Measurements from ENCODE around the gene TMCC3. TPM values are rescaled to one million over a fixed set of nuclear protein-coding genes. Genes with fewer than 3 reads are reported as not detected.

The TMCC3 gene
- total and polyA plus RNA-seq, 2 experiments from 2014 or later, result 1.4 to 3.6 TPM

- no peak overlapping the region for H3K27ac Mint-ChIP-seq
- no peak for TF ChIP-seq ZNF331 (CRISPR knock-in tag; IDR thresholded peaks at IDR 0.05; ENCODE audit: low read depth)
- no peak for TF ChIP-seq EZH2phosphoT487 (IDR thresholded peaks at IDR 0.05; ENCODE audit: unreplicated experiment)
- TF ChIP-seq, protein P1, sequence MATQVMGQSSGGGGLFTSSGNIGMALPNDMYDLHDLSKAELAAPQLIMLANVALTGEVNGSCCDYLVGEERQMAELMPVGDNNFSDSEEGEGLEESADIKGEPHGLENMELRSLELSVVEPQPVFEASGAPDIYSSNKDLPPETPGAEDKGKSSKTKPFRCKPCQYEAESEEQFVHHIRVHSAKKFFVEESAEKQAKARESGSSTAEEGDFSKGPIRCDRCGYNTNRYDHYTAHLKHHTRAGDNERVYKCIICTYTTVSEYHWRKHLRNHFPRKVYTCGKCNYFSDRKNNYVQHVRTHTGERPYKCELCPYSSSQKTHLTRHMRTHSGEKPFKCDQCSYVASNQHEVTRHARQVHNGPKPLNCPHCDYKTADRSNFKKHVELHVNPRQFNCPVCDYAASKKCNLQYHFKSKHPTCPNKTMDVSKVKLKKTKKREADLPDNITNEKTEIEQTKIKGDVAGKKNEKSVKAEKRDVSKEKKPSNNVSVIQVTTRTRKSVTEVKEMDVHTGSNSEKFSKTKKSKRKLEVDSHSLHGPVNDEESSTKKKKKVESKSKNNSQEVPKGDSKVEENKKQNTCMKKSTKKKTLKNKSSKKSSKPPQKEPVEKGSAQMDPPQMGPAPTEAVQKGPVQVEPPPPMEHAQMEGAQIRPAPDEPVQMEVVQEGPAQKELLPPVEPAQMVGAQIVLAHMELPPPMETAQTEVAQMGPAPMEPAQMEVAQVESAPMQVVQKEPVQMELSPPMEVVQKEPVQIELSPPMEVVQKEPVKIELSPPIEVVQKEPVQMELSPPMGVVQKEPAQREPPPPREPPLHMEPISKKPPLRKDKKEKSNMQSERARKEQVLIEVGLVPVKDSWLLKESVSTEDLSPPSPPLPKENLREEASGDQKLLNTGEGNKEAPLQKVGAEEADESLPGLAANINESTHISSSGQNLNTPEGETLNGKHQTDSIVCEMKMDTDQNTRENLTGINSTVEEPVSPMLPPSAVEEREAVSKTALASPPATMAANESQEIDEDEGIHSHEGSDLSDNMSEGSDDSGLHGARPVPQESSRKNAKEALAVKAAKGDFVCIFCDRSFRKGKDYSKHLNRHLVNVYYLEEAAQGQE (IDR thresholded peaks at IDR 0.05; ENCODE audit: unreplicated experiment), result no peak
- TF ChIP-seq ETS1 (IDR thresholded peaks at IDR 0.05), result no peak
- TF ChIP-seq CREB1 (CRISPR knock-in tag; IDR thresholded peaks at IDR 0.05; ENCODE audit: low read depth), result no peak
- no peak for TF ChIP-seq NANOG (IDR thresholded peaks at IDR 0.05; ENCODE audit: borderline replicate concordance)
- TF ChIP-seq POLR2AphosphoS5 (IDR thresholded peaks at IDR 0.05; ENCODE audit: low read depth), result no peak
- TF ChIP-seq EZH2 (IDR thresholded peaks at IDR 0.05; ENCODE audit: low read depth, unreplicated experiment), result no peak
- TF ChIP-seq JUNB (IDR thresholded peaks at IDR 0.05; ENCODE audit: unreplicated experiment), result no peak
- no peak for TF ChIP-seq ZNF462 (CRISPR knock-in tag; IDR thresholded peaks at IDR 0.05)
- TF ChIP-seq ZNF114 (CRISPR knock-in tag; IDR thresholded peaks at IDR 0.05), result no peak
- TF ChIP-seq STAT1 (IDR thresholded peaks at IDR 0.05; ENCODE audit: unreplicated experiment), result no peak
- TF ChIP-seq, protein P2, sequence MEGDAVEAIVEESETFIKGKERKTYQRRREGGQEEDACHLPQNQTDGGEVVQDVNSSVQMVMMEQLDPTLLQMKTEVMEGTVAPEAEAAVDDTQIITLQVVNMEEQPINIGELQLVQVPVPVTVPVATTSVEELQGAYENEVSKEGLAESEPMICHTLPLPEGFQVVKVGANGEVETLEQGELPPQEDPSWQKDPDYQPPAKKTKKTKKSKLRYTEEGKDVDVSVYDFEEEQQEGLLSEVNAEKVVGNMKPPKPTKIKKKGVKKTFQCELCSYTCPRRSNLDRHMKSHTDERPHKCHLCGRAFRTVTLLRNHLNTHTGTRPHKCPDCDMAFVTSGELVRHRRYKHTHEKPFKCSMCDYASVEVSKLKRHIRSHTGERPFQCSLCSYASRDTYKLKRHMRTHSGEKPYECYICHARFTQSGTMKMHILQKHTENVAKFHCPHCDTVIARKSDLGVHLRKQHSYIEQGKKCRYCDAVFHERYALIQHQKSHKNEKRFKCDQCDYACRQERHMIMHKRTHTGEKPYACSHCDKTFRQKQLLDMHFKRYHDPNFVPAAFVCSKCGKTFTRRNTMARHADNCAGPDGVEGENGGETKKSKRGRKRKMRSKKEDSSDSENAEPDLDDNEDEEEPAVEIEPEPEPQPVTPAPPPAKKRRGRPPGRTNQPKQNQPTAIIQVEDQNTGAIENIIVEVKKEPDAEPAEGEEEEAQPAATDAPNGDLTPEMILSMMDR (conservative IDR thresholded peaks at IDR 0.05; ENCODE audit: low read depth in 2 of 2), result no peak
Observed at GRCh38 chr12:94588346-94588745, 62.0 kb downstream of the TMCC3 start.

More at GRCh38 chr12:94588346-94588745, 62.0 kb downstream of the TMCC3 start:
- H3K4me1 ChIP-seq (ENCODE audit: insufficient read depth), result no peaks in the 10 kb centered on the region
- DNase-seq (ENCODE audit: low spot score) (no peak), ATAC-seq (no peak)
- Mint-ChIP-seq H3K4me1 (peaks cover 12% of the 10 kb centered on the region), H3K27me3 (ENCODE audit: insufficient read depth, low read depth, poor library complexity) (peaks cover 3% of the 10 kb centered on the region), H3K4me3 (no peak overlapping the region), H3K36me3 (ENCODE audit: low read depth) (no peaks in the 10 kb centered on the region), H3K9me3 (no peaks in the 10 kb centered on the region)
- H3K36me3 ChIP-seq (ENCODE audit: insufficient read depth), result no peaks in the 10 kb centered on the region
- H3K27me3 ChIP-seq (ENCODE audit: insufficient read depth), result no peaks in the 10 kb centered on the region
- H3F3A ChIP-seq (replicated peaks; ENCODE audit: low read depth), result no peaks in the 10 kb centered on the region
- no peak overlapping the region for H3K4me2 ChIP-seq
- H3K4me3 ChIP-seq, result no peak overlapping the region
- no peaks in the 10 kb centered on the region for H3K79me2 ChIP-seq (replicated peaks; ENCODE audit: insufficient read depth)
- H4K20me1 ChIP-seq (replicated peaks; ENCODE audit: insufficient read depth), result no peaks in the 10 kb centered on the region
- no peak overlapping the region for H2AFZ ChIP-seq
- no peak overlapping the region for H3K27ac ChIP-seq (ENCODE audit: low read depth)
- no peaks in the 10 kb centered on the region for H3K9me2 ChIP-seq (ENCODE audit: insufficient read depth)

All from GM23338 (cell line).